A204.1 (cell line): Measurements from ENCODE around the gene DROSHA.

ENCODE experiments used
- FAIRE-seq: peaks from 2 replicates; lab custom pipeline; 2012; peaks lifted over from hg19 to GRCh38; lab: Jason Lieb, UNC

The DROSHA gene

DNA sequence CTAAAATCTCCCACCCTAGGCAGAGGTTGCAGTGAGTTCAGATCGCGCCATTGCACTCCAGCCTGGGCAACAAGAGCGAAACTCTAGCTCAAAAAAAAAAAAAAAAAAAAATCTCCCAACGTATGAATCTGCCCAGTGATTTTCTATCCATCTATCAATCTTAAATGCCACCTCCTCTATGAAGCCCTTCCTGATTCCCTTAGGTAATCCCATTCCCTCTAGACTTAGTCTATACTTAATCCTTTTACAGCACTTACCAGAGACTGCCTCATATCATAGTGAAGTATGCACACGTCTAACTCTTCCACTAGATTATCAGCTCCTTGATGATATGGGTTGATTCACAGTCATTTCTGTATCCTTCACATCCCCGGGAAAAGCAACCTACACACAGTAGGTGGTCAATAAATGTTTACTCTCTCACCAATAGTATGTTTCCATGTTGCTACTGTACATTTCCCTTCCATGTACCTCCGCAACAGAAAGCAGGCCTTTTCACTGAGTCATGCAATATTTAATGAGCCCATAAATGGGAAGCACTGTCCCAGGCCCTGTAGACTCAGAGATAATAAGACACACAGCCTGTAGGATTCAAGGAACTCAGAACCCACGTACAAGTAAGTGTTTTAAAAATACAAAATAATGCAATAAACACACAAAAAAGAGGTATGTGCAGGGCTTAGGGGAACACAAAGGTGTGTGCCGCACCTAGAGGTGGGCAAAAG, 1.2 kb downstream of the DROSHA start:
- FAIRE-seq = no peak

DNA sequence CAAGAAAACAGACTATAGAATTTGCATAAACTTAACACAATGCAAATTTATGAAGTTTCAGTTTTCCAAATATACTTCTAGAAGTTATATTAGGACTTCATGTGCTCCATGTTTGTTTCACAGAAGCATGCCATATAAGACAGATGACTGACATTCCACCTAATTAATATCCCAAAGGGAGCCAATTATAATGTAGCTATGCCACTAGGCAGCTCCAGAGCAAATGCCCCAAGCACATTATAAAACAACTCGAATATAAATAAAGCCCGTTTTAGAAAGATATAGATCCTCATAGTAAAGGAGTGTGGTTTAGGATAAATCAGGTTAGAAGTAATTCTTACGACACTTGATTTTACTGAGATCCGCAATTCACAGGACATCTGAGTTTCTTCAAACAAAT, 8.9 kb downstream of the DROSHA start:
- FAIRE-seq = no peak

DNA sequence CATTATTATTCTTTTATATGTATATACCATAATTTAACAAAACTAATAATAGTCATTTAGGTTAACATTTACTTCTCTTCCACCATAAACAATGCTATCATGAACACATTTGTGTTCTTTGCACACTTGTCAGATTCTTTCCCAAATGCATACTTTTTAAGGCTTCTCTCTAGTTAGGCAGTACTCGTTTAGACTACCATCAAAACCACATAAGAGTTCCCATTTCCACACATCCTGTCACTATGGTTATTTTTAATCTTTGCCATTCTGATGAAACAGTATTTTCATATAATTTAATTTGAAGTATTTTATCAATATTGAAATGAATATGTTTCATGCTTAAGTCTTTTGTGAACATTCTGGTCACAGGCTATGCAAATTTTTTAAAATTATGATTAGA, 15.1 kb downstream of the DROSHA start:
- FAIRE-seq = no peak

DNA sequence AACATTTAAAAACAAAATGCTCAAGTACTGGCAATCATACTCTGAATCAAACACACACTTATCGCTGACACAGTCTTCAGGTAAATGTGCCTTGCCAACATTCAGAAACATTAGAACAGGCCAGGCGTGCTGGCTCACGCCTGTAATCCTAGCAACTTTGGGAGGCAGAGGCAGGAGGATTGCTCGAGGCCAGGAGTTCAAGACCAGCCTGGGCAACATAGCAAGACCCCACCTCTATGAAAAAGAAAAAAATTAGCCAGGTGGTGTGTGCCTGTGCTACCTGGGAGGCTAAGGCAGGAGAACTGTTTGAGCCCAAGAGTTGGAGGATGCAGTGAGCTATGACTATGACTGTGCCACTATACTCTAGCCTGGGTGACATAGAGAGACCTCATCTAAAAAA, 20.6 kb downstream of the DROSHA start:
- FAIRE-seq = no peak

DNA sequence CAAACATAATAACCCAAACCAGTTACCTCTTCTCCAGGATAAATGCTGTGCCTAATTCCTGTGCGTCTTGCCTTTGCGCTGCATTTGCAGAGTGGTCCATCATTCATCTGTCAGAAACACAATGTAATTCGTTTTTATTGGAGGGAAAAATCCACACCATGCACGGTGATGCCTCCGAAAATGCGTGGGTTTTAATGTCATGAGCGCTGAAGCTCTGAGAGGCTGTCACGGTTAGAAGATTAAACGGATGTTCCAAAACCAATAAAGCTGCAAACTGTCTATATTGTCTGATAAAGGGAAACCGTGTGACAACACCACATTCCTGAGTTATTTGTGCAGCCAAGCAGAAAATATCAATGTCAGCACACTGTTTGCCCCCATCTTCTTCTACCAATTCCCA, 27.4 kb downstream of the DROSHA start:
- FAIRE-seq = no peak

GRCh38 chr5:31502506-31502905, 29.4 kb downstream of the DROSHA start:
- FAIRE-seq = no peak

DNA sequence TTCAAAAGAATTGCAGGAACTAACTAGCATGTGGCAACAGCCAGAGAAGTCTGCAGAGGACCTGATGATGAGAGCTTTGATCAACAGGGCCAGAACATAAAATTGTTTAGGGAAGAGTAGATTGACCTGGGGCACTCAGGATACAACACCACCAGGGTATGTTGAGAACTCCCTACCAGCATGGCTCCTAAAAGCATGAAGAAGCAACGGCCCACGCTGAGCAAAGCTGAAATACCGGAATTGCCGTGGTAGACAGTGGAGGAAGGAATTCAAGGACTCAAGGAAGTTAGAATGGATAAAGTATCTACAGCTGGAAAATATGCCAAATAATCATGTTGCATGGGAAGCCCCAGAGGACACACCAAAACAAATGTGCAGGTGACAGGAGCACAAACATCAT, 31.6 kb downstream of the DROSHA start:
- FAIRE-seq = no peak

DNA sequence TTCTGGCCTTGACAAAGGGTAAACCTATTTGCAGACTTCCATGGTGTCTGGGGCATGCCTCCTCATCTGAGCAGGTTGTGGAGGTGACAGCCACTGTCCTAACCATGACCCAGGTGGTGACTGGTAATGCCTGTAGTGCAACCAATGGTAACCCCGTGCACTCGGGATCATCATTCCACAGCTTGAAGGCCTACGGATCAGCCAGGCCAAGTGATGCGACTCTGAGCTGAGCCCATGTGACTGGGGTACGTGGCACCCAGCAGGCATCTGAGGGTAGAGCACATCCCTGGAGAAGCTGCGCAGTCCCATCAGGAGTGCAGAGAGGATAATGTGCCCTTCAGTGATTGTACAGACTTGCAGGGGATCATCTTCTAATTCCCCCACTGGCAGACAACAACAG, 35.0 kb downstream of the DROSHA start:
- FAIRE-seq = no peak

DNA sequence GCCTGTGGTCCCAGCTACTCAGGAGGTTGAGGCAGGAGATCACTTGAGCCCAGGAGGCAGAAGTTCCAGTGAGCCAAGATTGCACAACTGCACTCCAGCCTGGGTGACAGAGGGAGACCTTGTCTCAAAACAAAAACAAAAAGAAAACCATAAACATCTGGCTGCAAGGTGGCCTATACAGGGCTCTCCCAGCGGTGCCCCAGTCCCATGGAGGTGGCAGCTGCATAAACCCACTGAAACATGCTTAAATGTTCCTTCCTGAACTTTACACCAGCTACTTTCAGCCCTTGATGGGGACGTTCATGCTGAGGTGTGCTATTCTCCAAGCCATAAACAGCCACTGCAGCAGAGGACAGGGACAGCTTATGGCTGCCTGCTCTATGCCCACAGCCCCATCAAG, 35.6 kb downstream of the DROSHA start:
- FAIRE-seq = no peak

- FAIRE-seq = no peak
Observed at GRCh38 chr5:31495336-31495735, 36.6 kb downstream of the DROSHA start.

DNA sequence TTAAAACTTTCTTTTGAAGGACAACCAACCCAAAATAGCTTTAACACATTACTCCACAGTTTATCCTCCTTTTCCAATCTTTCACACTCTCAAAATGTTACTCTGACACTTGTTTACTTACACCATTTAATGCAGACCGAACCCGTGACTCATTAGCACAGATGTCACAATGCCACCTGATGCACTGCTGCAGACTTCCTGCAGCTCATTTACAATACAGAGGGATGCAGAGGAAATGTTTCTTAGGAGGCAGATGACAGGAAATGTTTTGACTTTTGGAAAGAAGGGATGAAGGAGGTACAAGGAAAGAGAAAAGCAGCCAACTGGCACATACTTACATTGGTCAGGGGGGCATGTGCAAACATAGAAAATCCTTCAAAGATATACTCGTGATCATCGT, 39.0 kb downstream of the DROSHA start:
- FAIRE-seq = no peak

- peak; percentile 64 for FAIRE-seq
Observed at GRCh38 chr5:31487506-31487905, 44.4 kb downstream of the DROSHA start.

DNA sequence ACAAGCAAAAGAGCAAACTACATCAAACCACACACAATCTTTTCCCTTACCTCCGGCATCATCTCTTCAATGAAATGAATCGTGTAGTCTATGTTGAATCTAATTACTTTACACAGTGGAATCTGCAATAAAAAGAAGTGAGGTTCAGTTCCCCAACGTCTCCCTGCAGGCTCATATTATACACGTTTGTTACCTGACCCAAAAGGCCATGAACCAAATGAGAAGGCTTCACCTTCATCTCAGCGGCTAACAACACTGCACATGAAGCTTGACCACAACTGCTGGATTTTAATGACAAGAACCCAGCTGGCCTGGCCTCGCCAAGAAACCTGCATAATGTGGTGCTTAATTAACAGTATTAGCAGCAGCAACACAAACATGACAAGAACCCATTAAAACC, 45.5 kb downstream of the DROSHA start:
- no peak for FAIRE-seq

DNA sequence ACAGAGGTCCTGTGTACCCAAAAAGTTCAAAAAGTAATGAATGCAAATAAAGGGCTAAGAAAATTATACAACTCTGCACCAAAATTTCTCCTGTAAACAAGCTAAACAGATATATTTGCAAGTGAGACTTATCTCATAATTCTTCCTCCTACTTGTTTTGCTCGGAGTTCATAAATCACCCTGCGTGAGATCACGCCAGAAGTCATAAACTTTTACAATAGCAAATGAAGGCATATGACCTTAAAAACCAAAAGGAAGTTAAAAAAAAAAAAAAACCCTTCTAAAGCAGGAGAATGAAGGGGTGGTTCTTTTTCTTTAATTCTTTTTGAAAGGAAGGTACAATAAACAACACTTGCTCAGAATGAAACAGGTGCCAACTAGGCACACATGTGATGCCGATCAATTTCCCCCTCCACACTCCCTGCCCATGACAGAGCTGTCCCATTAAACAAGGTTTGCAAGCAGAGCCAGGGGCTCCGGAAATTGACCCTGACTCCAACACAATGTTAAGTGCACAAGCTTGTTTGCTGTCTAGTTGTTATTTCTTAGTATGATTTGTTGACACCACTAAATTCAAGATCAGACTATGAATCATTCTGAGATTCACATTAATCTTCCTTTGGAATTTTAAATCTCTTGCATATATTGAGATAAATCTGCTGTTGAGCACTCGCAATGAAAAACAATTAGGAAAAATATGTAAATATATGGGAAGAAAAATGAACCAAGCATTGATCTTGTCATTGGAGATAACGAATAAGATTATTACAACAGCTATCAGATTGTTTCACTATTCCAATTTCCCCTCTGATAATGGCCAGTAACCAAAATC, 46.3 kb downstream of the DROSHA start:
- no peak for FAIRE-seq

DNA sequence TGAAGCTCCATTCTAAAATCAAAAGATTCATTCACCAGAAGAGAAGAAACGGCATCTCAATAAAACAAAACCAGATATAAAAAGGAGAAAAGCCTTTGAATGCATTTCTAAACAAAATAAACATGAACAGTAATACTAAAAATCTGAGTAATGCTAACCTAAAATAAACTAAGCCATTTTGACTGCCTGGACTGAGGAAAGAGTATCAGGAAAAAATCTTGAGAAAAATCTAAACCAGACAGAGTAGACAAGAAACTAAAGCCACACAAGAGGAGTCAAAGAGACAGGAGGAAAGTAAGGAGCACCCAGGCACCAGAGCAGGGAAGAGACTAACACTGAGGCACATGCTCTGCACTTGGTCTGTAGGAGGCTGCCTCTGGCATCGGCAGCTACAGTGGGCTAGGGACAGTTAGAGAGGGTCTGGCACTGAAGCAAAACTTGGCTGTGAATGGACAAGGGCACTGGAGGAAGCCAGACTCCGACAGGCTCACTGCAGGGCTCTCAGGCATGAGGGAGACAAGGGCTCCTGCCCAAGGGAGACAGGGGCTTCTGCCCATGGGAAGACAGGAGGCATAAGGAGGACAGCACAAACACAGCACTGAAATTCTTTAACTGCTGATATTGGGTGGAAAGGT, 50.2 kb downstream of the DROSHA start:
- FAIRE-seq = no peak

- FAIRE-seq = no peak
Observed at GRCh38 chr5:31479706-31480105, 52.2 kb downstream of the DROSHA start.

- FAIRE-seq = no peak
Observed at GRCh38 chr5:31478901-31479300, 53.0 kb downstream of the DROSHA start.

DNA sequence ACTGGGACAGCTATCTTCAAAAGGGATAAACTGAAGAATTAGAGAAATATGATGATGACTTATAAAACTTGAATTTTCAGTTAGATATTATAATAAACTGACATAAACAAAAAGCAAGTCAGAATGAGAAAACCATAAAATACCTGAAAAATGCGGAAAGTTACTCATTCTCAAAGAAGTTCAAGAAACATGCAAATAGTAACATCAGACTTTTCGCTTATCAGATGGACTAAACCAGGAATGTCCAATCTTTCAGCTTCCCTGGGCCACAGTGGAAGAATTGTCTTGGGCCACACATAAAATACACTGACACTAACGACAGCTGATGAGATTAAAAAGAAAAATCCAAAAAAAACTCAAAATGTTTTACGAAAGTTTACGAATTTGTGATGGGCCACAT, 53.9 kb downstream of the DROSHA start:
- no peak for FAIRE-seq

- no peak for FAIRE-seq
Observed at GRCh38 chr5:31477516-31477915, 54.4 kb downstream of the DROSHA start.

DNA sequence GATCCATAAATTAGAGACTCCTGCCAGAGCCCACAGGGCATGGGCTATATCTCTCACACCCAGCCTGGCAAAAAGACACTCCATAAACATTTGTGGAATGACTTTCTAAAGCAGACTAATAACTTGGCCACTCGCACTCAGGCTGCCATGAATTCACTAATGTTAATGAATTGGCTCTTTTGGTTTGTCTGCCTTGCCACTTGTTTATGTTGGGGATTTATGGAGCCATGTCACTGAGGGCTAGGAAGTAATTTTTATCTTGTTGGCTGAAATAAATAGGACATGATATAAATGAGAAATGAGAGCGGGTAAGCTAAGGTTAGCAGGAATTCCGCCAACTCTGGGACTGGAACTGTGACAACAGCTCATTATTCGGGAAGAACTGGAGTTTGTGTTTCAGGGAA, 55.2 kb downstream of the DROSHA start:
- FAIRE-seq = no peak

GRCh38 chr5:31471916-31472315, 60.0 kb downstream of the DROSHA start:
- no peak for FAIRE-seq

- FAIRE-seq = peak; percentile 92
Observed at GRCh38 chr5:31471040-31471439, 60.9 kb downstream of the DROSHA start.

DNA sequence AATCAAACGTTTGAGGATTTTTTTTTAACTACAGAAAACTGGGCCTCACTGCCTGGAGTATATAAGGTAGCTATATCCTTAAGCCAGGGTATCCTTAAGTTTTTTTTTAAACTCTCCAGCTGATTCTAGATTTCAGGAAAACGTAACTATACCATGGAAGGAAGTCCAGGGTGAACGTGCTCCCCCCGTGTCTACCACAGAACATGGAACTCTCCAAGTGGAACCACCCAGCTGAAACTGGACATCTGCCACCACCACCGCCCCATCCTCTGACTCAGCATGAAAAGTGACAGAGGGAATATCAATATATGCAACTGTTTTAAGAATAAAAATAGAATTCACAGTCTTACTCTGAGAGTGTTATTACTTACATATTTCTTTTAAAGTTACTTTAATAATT, 61.3 kb downstream of the DROSHA start:
- FAIRE-seq = no peak
